CMK (cell line): ENCODE results near the gene TRAF2.

Experiments
- DNase-seq: peaks from one replicate; pipeline ENCODE4 v3.0.0-alpha.2; 2010; ENCODE audit warnings: low read depth

Gene TRAF2

DNA sequence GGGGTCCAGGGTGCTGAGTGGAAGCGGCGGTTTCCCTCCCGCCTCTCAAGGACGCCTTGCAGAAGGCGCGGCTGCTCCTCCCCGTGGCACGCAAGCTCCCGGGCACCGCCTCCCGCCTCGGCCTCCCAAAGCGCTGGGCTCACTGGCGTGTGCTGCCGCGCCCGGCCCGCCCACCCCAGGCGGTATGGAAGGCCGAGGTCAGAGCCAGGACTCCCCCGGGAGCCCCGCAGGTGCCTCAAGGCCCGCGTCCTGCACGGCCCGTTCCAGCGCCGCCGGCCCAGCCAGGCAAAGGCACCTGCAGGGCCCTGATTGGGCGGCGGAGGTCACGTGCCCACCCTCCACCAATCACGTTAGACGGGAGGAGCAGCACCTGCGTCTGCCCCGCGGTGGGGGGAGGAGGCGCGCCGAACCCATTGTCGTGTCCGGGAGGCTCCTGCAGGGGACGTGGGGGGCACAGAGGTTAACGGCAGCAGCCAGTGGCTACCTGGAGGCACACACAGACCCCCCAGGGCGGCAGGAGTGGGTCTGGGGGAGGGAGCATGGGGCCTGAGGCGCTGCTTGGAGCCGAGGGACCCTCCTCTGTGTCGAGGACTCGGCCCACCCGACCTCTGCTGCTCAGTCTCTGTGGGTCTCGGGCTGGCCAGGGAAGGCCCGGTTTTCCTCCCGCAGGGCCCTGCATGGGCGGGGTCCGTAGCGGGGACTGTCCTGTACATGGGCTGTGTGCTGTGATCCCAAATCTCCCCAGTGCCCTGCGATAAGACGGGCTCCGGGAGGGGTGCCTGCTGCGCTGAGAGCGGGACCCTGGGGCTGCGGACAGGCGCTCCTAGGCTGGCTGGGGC lies 63.7 kb downstream of the TRAF2 start:
- peak; percentile 95 for DNase-seq

DNA sequence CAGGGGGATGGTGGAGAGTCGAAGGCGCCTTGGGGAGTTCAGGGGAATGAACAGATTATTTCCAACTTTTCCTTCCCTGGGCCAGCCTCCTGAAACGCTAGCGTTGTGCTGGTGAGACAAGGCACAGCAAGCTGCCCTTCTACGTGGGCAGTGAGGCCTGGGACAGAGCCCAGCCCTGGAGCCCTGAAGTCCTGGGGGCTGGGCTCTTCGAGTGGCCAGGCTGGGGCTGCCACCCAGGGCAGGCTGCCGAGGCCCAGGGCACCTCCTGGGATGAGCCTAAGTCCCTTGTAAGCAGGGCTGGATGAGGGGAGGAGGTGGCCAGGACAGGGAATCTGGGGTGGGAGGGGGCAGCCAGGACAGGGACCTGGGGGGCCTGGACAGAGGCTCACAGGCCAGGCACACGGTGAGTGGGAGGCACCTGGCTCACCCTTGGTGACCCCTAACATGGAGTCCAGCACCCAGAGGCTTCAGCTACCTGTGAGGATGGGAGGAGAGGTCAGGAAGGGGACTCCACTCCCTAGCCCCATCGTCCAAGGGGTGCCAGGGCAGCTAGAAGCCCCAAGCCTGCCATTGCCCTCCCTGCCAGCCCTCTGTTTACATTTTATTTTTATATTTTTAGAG lies 64.5 kb downstream of the TRAF2 start:
- no peak for DNase-seq

DNA sequence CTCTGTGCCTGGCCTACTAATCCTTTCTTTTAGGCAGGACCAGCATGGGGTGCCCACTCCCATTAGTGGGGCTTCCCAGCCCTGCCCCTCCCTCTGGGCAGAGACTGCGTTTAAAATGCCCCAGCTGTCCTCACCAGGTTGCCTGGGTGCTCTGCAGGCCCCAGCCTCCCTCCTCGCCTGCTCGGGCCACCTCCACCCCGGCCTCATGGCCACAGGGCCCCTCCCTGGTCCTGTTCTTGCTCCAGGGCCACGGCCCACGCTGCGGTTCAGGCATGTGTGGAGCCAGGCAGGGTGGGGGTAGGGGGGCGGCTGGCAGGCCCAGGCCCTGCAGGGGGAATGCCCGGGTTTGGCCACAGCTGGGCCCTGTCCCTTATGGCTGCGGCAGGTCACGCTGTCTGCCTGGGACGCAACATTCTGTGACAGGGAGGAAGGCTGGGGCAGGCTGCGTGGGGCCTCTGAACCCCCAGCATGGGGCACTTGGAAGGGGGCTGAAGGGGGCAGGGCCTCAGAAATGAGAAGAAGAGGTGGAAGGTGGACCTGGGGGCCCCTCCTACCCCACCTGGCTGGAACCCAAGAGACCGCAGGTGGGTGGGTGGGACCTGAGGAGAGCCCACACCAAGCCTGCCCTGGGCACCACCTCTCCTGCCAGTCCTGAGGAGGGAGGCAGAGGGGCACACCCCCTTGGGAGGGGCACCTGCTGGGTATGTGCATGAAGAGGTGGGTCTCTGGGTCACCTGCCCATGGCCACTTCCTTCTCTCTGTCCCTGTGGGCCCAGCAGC lies 65.4 kb downstream of the TRAF2 start, which contains the start of gene LCN12:
Gene LCN12, plus strand, starts transcription at position 733 of the 780 bp plus-strand sequence. CDS start 55 bp downstream, outside the sequence.
- DNase-seq: no peak

DNA sequence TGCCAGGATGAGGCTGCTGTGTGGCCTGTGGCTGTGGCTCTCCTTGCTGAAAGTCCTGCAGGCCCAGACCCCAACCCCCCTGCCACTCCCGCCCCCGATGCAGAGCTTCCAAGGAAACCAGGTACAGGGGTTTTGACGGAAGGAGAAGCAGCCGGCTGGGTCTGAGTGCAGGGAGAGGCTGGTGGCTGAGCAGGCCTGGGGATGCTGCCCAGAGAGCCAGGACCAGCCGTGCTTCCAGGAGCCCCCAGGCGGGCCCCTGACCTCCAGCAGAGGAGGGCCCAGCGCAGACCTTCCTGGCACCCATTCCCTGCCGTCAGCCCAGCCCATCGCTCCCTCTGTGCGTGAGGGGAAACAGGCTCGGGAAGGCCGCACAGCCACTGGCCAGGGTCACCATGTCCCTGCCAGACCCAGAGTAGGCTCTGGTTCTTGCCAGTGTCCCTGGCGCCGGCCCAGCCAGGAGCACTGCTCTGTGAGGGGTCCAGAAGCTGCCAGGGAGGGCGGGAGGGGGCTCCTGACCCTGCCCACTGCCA lies 66.1 kb downstream of the TRAF2 start:
- no peak for DNase-seq

DNA sequence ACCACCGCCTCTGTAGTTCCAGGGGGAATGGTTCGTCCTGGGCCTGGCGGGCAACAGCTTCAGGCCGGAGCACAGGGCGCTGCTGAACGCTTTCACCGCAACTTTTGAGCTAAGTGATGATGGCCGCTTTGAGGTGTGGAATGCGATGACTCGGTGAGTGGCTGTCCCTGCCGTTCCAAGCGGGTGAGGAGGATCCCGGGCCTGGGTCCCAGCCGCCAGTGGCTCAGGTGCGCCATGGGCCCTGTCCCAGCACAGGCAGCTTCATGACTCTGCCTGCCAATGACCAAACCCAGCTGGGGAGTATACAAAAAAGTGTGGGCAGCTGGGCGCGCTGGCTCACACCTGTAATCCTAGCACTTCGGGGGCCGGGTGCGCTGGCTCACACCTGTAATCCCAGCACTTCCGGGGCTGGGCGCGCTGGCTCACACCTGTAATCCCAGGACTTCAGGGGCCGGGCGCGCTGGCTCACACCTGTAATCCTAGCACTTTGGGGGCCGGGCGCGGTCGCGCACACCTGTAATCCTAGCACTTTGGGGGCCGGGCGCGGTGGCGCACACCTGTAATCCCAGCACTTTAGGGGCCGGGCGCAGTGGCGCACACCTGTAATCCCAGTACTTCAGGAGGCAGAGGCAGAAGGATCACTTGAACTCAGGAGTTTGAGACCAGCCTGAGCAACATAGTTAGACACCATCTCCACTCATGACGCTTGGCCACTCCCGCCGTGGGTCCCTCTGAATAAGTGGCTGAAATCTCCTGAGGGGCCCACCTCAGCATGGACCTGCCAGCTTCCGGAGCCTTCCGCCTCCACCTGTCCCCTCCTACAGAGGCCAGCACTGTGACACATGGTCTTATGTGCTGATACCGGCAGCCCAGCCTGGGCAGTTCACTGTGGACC lies 66.8 kb downstream of the TRAF2 start:
- no peak for DNase-seq

DNA sequence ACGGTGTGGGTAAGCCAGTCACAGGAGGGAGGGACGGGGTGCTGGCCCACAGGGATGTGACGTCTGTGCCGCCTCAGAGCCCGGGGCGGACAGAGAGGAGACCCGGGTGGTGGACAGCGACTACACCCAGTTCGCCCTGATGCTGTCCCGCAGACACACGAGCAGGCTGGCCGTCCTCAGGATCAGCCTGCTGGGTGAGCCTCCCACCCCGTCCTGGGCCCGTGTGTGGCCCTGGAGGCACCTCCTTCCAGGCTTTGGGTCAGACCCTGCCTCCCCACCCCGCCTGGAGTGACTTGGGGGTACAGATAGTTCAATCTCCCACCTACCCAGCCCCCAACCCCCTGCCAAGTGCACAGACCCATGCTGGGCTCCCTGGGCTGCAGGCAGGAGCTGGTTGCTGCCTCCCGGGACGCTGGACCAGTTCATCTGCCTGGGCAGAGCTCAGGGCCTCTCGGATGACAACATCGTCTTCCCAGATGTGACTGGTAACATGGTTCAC lies 67.5 kb downstream of the TRAF2 start:
- no peak for DNase-seq

DNA sequence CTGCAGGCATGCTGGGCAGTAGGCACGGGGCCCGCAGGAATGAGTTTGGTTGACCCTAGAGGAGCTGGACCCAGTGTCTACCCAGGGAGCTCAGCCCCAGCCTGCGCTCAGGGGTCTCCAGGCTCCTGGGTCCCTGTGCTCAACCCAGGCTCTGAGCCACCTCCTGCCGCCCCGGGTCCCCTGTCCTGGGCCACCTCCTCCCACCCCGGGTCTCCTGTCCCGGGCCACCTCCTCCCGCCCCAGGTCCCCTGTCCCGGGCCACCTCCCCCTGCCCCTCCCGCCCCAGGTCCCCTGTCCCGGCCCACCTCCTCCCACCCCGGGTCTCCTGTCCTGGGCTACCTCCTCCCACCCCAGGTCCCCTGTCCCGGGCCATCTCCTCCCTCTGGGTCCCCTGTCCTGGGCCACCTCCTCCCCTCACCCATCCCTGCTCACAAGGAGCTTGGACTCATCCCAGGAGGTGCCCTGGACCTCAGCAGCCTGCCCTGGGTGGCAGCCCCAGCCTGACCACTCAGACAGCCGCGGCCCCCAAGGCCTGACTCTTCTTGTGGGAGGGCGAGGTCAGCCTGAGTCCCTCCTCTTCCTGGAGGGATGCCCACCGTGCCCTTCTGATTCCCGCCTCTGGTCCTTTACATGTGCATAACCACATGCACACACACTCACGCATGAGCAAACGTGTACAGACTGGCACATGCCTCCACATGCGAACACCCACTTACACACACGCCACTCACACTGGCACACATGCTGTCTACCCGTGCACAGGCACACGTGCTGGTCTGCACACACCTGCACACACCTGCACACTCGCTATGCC lies 68.2 kb downstream of the TRAF2 start:
- no peak for DNase-seq

DNA sequence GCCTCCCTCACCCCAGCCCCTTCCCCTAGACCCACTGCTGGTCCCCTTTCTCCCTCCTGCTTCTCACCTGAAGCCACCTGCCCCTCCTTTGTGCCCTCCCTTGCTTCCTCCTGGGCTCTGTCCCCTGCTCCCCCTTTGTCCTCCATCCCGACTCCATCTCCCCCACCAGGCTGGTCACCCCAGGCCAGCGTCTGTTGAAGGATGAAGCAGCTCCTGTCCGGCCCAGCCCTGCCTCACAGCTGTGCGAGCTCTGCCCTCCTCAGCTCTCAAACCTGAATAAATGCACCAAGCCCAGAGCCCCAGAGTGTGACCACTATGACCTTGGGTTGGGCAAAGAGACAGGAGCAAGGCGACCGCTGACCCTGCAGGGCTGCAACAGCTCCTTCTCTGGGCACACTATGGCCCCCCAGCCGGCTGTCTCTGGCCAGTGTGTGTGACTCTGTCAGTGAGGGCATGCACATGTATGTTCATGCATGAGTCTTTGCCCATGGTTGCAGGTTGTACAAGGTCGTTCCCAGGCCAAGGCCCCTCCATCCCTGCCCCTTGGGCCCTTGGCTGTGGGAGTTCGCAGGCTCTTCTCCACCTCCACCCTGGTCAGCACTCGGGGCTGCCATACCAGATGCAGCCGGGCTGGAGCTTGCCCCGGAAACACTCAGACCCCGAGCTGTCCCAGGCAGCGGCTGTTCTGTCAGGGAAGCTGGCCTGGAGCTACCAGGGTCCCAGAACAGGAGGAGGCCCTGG lies 69.1 kb downstream of the TRAF2 start:
- no peak for DNase-seq

DNA sequence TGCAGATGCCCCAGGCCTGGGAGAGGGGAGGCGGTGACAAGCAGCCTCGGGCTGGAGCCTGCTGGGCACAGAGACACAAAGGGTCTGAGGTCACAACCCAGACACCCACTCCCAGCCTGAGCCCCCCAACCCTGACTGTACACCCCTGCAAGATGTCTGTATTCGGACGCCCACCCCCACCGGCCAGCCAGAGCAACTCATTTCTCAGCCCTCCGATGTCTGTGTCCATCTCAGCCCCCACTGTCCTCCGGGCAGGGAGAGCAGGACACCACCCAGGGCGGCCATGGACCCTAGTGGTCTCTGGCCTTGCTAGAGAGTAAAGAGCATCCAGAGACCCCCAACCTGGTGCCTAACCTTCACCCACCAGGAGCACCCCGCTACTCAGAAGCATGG lies 69.6 kb downstream of the TRAF2 start:
- DNase-seq: no peak

DNA sequence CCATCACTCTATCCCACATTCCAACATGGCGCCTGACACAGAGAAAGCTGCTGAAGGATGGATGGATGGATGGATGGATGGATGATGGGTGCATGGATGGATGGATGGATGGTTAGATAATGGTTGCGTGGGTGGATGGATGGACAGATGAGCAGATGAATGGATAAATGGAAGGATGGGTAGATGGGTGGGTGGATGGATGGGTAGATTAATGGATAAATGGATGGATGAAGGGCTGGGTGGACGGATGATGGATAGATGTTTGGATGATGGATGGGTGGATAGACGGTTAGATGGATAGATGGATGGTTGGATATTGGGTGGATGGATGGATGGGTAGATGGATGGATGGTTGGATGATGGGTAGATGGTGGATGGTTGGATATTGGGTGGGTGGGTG lies 70.3 kb downstream of the TRAF2 start:
- no peak for DNase-seq

DNA sequence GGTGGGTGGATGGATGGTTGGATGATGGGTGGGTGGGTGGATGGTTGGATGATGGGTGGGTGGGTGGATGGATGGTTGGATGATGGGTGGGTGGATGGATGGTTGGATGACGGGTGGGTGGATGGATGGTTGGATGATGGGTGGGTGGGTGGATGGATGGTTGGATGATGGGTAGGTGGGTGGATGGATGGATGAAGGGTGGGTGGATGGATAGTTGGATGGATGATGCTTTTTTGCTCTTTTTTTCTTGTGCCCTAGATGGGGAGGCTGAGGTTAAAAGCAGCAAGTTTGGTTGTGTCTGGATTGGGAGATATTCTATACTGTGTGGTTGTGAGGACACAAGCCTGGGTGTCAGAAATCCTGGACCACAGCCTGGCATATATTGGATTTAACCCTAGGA lies 71.1 kb downstream of the TRAF2 start:
- DNase-seq: no peak

DNA sequence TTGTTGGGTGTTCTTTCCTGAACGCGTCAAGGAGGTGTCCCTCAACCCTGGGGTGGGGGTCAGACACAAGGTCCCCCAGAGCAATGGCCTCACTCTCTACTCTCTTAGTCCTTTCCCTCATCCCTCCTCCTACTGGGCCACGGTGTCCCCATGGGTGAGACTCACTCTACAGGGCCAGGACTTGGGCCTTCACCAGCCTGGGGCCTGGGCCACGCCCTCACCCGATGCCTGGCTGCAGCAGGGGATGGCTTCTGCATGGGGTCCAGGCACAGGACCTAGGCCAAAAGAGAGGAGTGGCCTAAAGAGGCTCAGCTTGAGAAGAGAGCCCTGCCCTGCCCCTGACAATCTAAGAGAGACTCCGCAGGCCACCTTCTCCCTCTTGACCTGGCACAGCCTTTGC lies 71.6 kb downstream of the TRAF2 start:
- no peak for DNase-seq

DNA sequence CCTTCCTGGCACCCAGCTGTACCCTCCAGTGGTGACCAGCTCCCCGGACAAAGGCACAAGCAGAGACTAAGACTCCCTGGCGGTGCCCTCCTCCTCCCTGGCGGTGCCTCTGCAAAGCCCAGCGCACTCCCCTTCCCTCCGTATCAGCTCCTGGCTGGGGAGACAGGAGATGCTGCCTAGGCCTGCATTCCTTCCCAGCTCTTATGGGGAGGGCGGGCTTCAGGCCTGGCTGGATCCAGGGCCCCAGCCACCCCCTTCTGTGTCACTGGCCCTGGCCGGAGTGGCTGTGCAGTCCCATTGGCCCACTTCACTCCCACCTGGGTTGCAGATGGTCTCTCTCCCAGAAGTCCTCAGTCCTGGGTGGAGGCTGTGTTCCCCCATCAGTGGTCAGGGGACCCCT lies 72.2 kb downstream of the TRAF2 start:
- DNase-seq: no peak

DNA sequence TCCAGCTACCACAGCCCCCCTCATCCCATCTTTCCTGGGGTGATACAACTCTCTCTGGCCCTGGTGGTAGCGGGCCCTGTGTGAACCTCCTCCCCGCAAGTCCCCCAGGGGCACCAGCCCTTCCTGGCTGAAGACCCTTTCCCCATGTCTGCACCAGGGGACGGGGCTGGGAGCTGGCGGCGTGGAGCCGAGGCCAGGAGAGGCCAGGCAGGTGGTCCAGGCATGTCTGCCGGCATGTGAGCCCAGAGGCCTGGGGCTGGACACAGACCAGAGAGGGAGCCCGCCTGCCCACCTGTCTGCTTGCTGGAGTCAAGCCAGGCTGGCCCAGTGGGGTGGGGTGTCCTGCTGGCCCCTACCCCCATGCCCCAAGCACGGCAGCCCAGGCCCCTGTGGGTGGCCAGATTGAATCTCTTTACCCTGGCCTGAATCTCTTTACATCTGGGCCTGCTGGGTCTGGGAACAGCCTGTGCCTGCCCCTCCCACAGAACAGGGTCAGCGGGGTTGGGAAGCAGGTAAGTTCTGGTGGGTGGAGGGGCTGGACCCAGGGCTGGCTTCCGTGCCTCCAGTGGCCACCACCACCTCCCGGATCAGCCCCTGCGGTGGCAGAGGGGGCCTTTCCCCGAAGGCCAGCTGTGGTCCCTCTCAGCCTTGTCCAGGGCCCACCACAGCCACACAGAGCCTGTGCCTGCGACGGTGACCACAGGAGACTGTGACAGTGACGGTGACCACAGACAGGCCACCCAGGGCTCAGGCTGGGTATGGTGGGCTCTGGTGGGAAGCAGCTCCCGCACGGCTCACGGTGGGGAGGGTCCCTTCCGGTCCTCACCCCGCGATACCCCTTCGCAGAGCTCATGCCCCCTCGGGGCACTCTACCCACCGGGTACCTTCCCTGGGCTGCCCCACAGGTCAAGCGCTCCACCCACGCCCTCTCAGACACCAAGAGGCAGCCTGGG lies 72.9 kb downstream of the TRAF2 start:
- no peak for DNase-seq

DNA sequence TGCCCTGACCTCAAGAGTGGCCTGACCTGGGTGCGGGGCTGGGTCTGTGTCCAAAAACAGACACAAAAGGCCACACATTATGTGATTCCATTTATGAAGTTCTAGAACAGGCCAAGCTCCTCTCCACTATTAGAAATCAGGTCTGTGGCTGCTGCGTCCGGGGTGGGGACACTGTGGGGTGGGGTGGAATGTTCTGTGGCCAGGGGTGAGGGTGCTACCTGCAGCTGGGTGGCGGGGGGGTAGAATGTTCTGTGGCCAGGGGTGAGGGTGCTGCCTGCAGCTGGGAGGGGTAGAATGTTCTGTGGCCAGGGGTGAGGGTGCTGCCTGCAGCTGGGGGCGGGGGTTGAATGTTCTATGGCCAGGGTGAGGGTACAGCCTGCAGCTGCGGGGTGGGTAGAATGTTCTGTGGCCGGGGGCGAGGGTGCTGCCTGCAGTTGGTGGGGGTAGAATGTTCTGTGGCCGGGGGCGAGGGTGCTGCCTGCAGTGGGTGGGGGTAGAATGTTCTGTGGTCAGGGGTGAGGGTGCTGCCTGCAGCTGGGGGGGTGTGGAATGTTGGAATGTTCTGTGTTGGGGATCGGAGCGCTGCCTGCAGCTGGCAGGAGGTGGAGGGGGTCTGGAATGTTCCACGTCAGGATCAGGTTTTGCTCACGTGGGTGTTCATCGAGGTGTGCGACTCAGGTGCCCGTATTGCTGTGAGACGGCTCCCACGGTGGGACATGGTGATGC lies 74.1 kb downstream of the TRAF2 start:
- DNase-seq: no peak

DNA sequence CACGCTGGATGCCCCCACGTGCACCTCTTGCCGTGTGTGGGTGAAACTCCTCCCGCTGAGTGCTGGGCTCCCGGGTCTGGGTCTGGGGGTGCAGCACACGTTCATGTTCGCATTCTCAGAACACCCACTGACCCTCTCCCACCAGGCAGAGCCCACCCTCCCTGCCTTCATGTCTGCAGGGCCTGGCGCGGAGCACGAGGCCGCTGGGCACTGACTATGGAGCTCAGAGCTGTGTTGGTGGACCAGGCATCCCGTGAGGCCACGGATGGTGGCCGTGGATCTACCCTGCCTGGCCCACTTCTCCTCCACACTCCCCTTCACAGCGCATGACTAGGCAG lies 74.6 kb downstream of the TRAF2 start:
- DNase-seq: no peak

DNA sequence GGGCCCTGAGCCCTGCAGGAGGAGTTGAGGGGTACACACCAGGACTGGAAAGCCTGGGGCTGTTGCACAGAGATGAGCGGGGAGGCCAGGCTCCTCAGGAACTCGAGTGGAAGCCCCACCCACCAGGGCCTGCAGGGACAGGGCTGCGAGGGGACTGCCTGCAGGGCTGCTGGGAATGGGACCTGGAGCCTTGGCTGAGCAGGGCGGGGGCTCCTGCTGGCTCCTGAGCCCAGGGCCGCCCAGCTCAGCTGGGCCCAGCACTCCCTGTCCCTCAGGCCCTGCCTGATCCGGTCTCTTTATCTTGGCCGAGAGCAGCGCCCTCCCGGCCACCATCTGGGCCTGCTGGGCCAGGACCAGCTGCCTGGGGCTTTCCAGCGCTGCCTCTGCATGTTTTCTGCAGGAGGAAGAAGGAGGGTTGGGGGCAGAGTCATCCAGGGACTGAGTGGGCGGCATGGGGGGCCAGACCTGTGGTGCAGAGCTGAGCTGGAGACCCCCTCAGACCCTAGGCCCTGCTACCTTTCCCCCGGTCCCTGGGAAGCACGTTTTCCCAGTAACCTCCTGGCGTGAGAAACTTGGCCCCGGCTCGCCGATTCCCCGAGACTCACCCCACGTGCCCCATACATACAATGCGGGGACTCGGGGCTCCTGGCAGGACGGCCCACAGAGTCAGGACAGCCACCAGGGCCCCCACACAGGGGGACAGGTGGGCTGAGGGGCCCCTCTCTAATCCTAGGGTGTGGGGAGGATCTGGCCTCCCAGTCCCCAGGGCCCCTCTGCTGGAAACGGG lies 75.2 kb downstream of the TRAF2 start:
- DNase-seq: no peak
